Astrocyte (in vitro differentiated cells and primary cell): ENCODE data around the gene HYAL1. TPM values are rescaled to one million over a fixed set of nuclear protein-coding genes. Genes with fewer than 3 reads are reported as not detected.

Experiments
- DNase-seq: peaks from one replicate; pipeline ENCODE4 v3.0.0-alpha.2; 2010; ENCODE audit warnings: low read depth
- FAIRE-seq: peaks from 2 replicates; lab custom pipeline; 2011; peaks lifted over from hg19 to GRCh38; lab: Jason Lieb, UNC
- H2AFZ ChIP-seq: 2 replicates; pipeline ENCODE4 v1.6.0; 2012; ENCODE audit warnings: low read depth, low read length, inconsistent platforms
- H3K27ac ChIP-seq: 2 replicates; pipeline ENCODE4 v1.5.1; 2011; ENCODE audit warnings: low read depth, low read length, inconsistent platforms
- H3K27me3 ChIP-seq: 2 replicates; pipeline ENCODE4 v1.6.0; 2011; ENCODE audit warnings: low read length, inconsistent platforms; ENCODE audit not compliant: insufficient read depth
- H3K36me3 ChIP-seq: 2 replicates; pipeline ENCODE4 v1.5.1; 2011; ENCODE audit warnings: low read length, inconsistent platforms; ENCODE audit not compliant: insufficient read depth
- H3K4me1 ChIP-seq: 2 replicates; pipeline ENCODE4 v1.5.1; 2011; ENCODE audit warnings: low read length, inconsistent platforms; ENCODE audit not compliant: insufficient read depth
- H3K4me2 ChIP-seq: 2 replicates; pipeline ENCODE4 v1.6.0; 2012; ENCODE audit warnings: low read length, inconsistent platforms
- H3K4me3 ChIP-seq: 2 replicates; pipeline ENCODE4 v1.5.1; 2011; ENCODE audit warnings: low read depth, mild to moderate bottlenecking, low read length, inconsistent platforms; ENCODE audit not compliant: insufficient read depth
- H3K79me2 ChIP-seq: 2 replicates; pipeline ENCODE4 v1.6.0; 2012; ENCODE audit warnings: mild to moderate bottlenecking, low read length, inconsistent platforms; ENCODE audit not compliant: insufficient read depth
- H3K9ac ChIP-seq: 2 replicates; pipeline ENCODE4 v1.6.0; 2012; ENCODE audit warnings: mild to moderate bottlenecking, low read length, inconsistent platforms
- H3K9me3 ChIP-seq: 2 replicates; pipeline ENCODE4 v1.5.1; 2012; ENCODE audit warnings: low read depth, mild to moderate bottlenecking, low read length, inconsistent platforms; ENCODE audit not compliant: insufficient read depth
- H4K20me1 ChIP-seq: 2 replicates; pipeline ENCODE4 v1.6.0; 2012; ENCODE audit warnings: low read length, inconsistent platforms; ENCODE audit not compliant: insufficient read depth
- H3K27ac Mint-ChIP-seq: one replicate; pipeline ENCODE4 v1.8.0; 2021; ENCODE audit warnings: mild to moderate bottlenecking, mixed read lengths; ENCODE audit not compliant: unreplicated experiment
- H3K27me3 Mint-ChIP-seq: one replicate; pipeline ENCODE4 v1.8.0; 2021; ENCODE audit warnings: low read depth, mixed read lengths; ENCODE audit not compliant: unreplicated experiment
- H3K36me3 Mint-ChIP-seq: one replicate; pipeline ENCODE4 v1.8.0; 2021; ENCODE audit warnings: low read depth, mixed read lengths; ENCODE audit not compliant: unreplicated experiment
- H3K4me1 Mint-ChIP-seq: one replicate; pipeline ENCODE4 v1.8.0; 2021; ENCODE audit warnings: low read depth, mixed read lengths; ENCODE audit not compliant: unreplicated experiment
- H3K4me3 Mint-ChIP-seq: one replicate; pipeline ENCODE4 v1.8.0; 2021; ENCODE audit warnings: mild to moderate bottlenecking, moderate library complexity, mixed read lengths; ENCODE audit not compliant: unreplicated experiment
- H3K9me3 Mint-ChIP-seq: one replicate; pipeline ENCODE4 v1.8.0; 2021; ENCODE audit warnings: mild to moderate bottlenecking, mixed read lengths; ENCODE audit not compliant: unreplicated experiment
- EZH2 ChIP-seq: IDR thresholded peaks from 2 replicates; pipeline ENCODE4 v1.6.1; 2012; ENCODE audit warnings: mild to moderate bottlenecking, low read length, inconsistent platforms; ENCODE audit not compliant: insufficient read depth
- total RNA-seq: library from RNA; stranded (reverse); gene quantifications from 2 replicates; pipeline ENCODE4 v1.2.1, GENCODE V29; 2021
- TF ChIP-seq, protein P1 (sequence below): IDR thresholded peaks from 2 replicates; pipeline ENCODE4 v1.5.1; 2011; ENCODE audit warnings: low read depth, mild to moderate bottlenecking, inconsistent platforms, low read length, moderate library complexity; ENCODE audit not compliant: insufficient read depth

Gene HYAL1
- total RNA-seq, 1 donor from 2014 or later = 0.27 TPM

DNA sequence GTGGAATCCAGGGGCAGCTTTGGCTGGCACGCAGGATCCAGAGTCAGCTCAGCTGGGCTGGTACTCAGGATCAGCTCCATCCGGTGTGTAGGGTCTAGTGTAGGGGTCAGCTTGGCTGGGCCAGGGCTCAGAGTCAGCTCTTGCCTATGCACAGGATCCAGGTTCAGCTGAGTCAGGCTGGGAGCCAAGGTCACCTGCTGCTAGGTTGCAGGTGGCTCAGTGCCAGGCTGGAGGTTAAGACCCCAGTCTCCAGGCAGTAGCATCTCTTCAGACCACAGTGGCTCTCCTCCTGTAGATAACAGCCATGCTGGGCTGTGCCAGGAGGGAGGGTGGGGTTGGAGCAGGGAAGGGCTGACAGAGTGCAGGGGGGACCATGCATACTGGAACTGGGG is 6.0 kb downstream of the HYAL1 start:
- H3K9ac ChIP-seq = no peak overlapping the region
- no peak overlapping the region for H3K4me3 ChIP-seq
- DNase-seq (no peak), FAIRE-seq (no peak)
- H3K4me2 ChIP-seq = no peak overlapping the region
- Mint-ChIP-seq H3K27ac (no peak overlapping the region), H3K9me3 (no peaks in the 10 kb centered on the region), H3K4me3 (no peak overlapping the region), H3K27me3 (no peaks in the 10 kb centered on the region), H3K4me1 (peaks cover 11% of the 10 kb centered on the region), H3K36me3 (no peaks in the 10 kb centered on the region)
- peaks cover 22% of the 10 kb centered on the region for H3K4me1 ChIP-seq
- no peaks in the 10 kb centered on the region for H3K9me3 ChIP-seq
- no peaks in the 10 kb centered on the region for H3K36me3 ChIP-seq
- no peak overlapping the region for H2AFZ ChIP-seq
- H3K79me2 ChIP-seq = peaks cover 7% of the 10 kb centered on the region
- TF ChIP-seq, protein P1, sequence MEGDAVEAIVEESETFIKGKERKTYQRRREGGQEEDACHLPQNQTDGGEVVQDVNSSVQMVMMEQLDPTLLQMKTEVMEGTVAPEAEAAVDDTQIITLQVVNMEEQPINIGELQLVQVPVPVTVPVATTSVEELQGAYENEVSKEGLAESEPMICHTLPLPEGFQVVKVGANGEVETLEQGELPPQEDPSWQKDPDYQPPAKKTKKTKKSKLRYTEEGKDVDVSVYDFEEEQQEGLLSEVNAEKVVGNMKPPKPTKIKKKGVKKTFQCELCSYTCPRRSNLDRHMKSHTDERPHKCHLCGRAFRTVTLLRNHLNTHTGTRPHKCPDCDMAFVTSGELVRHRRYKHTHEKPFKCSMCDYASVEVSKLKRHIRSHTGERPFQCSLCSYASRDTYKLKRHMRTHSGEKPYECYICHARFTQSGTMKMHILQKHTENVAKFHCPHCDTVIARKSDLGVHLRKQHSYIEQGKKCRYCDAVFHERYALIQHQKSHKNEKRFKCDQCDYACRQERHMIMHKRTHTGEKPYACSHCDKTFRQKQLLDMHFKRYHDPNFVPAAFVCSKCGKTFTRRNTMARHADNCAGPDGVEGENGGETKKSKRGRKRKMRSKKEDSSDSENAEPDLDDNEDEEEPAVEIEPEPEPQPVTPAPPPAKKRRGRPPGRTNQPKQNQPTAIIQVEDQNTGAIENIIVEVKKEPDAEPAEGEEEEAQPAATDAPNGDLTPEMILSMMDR = no peak
- TF ChIP-seq EZH2 = no peak
- H3K27ac ChIP-seq = no peak overlapping the region
- no peaks in the 10 kb centered on the region for H4K20me1 ChIP-seq
- no peaks in the 10 kb centered on the region for H3K27me3 ChIP-seq

DNA sequence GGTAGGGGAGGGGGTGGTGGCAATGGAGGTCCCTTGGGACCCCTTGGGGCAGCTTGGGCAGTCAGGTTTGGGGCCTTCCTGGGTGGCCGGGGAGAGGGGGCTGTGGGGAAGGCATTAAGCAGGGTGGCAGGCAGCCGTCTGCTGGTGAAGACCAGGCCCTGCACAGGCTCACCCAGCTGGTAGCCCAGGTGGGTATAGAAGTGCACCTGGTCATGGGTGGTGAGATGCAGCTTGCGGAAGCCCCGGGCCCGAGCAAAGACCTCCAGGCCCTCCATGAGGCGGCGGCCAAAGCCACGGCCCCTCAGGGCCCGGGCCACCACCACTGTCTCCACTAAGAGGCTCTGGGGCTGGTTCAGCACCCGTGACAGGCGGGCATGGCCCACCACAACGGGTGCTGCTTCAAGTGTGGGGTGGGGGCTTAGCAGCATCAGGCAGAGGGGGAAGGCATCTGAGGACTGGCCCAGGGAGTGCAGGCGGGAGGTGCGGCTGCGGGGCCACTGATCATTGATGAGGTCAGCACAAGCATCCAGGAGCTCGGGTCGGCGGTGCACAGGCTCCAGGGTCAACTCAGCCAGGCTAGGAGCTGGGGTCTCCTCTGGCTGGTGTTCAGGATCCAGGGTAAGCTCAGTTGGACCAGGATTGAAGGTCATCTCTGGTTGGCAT is 6.5 kb downstream of the HYAL1 start:
- Histone ChIP-seq H3K4me1 (peaks cover 22% of the 10 kb centered on the region), H3K79me2 (peaks cover 10% of the 10 kb centered on the region), H3K9ac (no peak overlapping the region), H3K9me3 (no peaks in the 10 kb centered on the region), H3K36me3 (no peaks in the 10 kb centered on the region), H3K27ac (no peak overlapping the region), H2AFZ (no peak overlapping the region), H3K4me3 (no peak overlapping the region), H3K27me3 (no peaks in the 10 kb centered on the region), H3K4me2 (no peak overlapping the region), H4K20me1 (no peaks in the 10 kb centered on the region)
- Mint-ChIP-seq H3K9me3 (no peaks in the 10 kb centered on the region), H3K4me3 (no peak overlapping the region), H3K27ac (no peak overlapping the region), H3K27me3 (no peaks in the 10 kb centered on the region), H3K36me3 (no peaks in the 10 kb centered on the region), H3K4me1 (peaks cover 11% of the 10 kb centered on the region)
- TF ChIP-seq, protein P1 = no peak
- no peak for TF ChIP-seq EZH2
- DNase-seq (no peak), FAIRE-seq (no peak)
